ENCODE data around the gene PTPRE.

The PTPRE gene

GRCh38 chr10:127909716-127910463, 3.0 kb downstream of the PTPRE start:
- DNase-seq, result no peak

- DNase-seq, result no peak
Observed at GRCh38 chr10:127910464-127910770, 3.5 kb downstream of the PTPRE start.

GRCh38 chr10:127911218-127911866, 4.4 kb downstream of the PTPRE start:
- DNase-seq, result no peak

- DNase-seq, result no peak
Observed at GRCh38 chr10:127911867-127912257, 5.0 kb downstream of the PTPRE start.

GRCh38 chr10:127912607-127913367, 5.9 kb downstream of the PTPRE start:
- DNase-seq, result no peak

GRCh38 chr10:127913368-127913759, 6.5 kb downstream of the PTPRE start:
- DNase-seq, result no peak

- no peak for DNase-seq
Observed at GRCh38 chr10:127915324-127915723, 8.4 kb downstream of the PTPRE start.

GRCh38 chr10:127916826-127917225, 9.9 kb downstream of the PTPRE start:
- DNase-seq, result no peak

GRCh38 chr10:127918572-127918971, 11.7 kb downstream of the PTPRE start:
- DNase-seq, result no peak

- DNase-seq, result no peak
Observed at GRCh38 chr10:127919418-127920271, 12.7 kb downstream of the PTPRE start.

- DNase-seq, result no peak
Observed at GRCh38 chr10:127920306-127921074, 13.6 kb downstream of the PTPRE start.

GRCh38 chr10:127921075-127921752, 14.3 kb downstream of the PTPRE start:
- no peak for DNase-seq

GRCh38 chr10:127921753-127922145, 14.8 kb downstream of the PTPRE start:
- no peak for DNase-seq

GRCh38 chr10:127922206-127922605, 15.3 kb downstream of the PTPRE start:
- no peak for DNase-seq

- no peak for DNase-seq
Observed at GRCh38 chr10:127922675-127923366, 15.9 kb downstream of the PTPRE start.

- no peak for DNase-seq
Observed at GRCh38 chr10:127923646-127924045, 16.7 kb downstream of the PTPRE start.

- no peak for DNase-seq
Observed at GRCh38 chr10:127925471-127926207, 18.7 kb downstream of the PTPRE start.

GRCh38 chr10:127926455-127926854, 19.6 kb downstream of the PTPRE start:
- DNase-seq, result no peak

GRCh38 chr10:127928021-127928806, 21.3 kb downstream of the PTPRE start:
- no peak for DNase-seq

Measured in CD4-positive, alpha-beta T cell treated with Interleukin-21 for 1 hour (primary cell).